GM12865 (cell line): ENCODE measurements around the gene TRAPPC6A.
A peak's percentile ranks its signal among the peaks of the same experiment; 100 is the strongest.

Source experiments
- DNase-seq: peaks from one replicate; pipeline ENCODE4 v3.0.0; 2010; ENCODE audit warnings: low read depth
- H3K4me3 ChIP-seq: 2 replicates; pipeline ENCODE4 v1.5.1; 2011; ENCODE audit warnings: mild to moderate bottlenecking, low read depth, low read length, control low read depth
- TF ChIP-seq, protein P1 (sequence below): IDR thresholded peaks from 2 replicates; pipeline ENCODE4 v1.5.1; 2011; ENCODE audit warnings: low read length, control low read depth, low read depth, inconsistent platforms; ENCODE audit not compliant: insufficient read depth; ENCODE audit errors: missing control alignments

Gene TRAPPC6A

DNA sequence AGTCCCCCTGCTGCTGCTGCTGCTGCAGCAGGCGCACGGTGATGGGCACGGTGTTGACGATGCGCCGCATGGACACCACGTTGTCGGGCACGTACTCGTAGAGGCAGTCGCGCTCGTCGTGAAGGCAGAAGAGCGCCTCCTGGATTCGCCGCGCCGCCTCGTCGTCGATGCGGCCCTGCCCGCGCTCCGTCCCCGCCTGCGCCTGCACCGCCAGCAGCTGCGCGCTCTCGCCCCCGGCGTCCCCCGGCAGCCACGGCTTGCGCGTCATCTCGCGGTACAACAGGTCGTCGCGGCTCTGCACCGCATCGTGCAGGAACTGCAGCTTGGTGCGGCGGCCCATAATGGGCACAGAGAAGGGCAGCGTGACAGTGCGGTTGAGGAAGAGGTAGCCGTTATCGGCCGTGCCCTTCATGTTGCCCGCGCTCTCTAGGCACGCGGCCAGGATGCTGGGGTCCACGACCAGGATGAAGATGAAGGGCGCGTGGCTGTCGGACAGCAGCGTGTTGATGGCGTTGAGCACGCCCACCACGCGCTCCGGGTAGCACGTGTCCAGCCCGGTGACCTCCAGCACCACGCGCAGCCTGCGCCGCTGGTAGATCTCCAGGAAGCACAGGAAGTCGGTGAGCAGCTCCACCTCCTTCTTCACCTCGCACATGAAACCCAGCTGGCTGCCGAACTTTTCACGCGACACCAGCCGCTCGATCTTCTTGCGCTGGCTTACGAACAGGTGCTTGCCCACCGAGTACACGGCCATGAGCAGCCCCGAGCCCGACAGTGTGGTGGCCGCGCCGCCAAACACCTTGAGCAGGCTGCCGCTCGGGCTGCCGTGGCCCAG, 25.3 kb downstream of the TRAPPC6A start:
- H3K4me3 ChIP-seq = no peak overlapping the region
- peak; percentile 47 for DNase-seq
- TF ChIP-seq, protein P1, sequence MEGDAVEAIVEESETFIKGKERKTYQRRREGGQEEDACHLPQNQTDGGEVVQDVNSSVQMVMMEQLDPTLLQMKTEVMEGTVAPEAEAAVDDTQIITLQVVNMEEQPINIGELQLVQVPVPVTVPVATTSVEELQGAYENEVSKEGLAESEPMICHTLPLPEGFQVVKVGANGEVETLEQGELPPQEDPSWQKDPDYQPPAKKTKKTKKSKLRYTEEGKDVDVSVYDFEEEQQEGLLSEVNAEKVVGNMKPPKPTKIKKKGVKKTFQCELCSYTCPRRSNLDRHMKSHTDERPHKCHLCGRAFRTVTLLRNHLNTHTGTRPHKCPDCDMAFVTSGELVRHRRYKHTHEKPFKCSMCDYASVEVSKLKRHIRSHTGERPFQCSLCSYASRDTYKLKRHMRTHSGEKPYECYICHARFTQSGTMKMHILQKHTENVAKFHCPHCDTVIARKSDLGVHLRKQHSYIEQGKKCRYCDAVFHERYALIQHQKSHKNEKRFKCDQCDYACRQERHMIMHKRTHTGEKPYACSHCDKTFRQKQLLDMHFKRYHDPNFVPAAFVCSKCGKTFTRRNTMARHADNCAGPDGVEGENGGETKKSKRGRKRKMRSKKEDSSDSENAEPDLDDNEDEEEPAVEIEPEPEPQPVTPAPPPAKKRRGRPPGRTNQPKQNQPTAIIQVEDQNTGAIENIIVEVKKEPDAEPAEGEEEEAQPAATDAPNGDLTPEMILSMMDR = no peak

DNA sequence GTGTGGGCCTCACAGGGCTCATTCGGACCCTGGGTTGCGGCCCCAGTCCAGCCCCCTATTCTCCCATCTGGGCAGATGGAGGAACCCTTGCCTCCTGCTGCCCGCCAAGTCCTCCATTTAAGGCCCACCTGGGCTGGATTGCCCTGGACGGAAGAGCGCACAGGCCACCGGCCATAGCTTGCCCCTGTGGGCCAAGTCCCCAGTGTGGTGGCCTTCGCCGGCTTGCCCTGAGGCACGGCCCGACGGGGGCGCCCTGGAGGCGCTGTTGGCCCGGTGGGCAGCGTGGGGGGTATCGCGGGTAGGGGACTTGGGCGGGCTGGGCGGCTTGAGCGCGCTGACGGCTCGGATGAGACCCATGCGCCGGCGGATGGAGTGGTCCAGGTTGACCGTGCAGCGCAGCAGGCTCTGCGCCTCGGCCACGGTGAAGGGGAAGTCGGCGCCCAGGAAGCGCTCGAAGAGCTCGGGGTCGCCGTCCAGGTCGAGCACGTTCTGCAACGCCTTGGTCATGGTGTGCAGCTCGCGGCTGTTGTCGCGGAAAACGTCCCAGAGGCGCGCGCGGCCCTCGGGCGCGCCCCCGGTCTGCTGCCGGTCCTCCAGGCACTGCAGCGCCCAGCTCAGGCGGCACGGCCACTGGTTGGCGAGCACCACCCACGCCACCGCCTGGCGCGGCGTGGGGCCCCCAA, 26.1 kb downstream of the TRAPPC6A start:
- no peak overlapping the region for H3K4me3 ChIP-seq

DNA sequence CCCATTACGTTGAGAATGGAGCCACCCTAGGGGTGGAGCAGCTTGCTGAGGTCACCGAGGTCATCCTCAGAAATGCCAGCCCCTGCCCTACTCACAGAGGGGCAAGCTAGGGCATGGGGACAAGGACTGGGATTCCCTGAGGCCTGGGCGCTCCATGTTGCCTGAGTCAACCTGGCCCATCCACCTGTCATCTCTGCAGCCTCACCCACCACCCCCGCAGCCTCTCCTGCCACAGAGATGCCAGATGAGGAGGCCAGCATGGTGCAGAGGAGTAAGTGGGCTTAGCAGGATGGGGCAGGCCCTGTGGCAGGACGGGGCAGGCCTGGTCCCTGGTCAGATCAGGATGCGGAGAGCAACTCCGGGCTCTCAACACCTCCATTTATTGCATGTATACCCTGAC, 26.7 kb downstream of the TRAPPC6A start:
- no peak for DNase-seq
- H3K4me3 ChIP-seq = no peak overlapping the region
- TF ChIP-seq, protein P1 = no peak

More for the DNA sequence above, 26.1 kb downstream of the TRAPPC6A start:
- TF ChIP-seq, protein P1 = no peak
- no peak for DNase-seq

DNA sequence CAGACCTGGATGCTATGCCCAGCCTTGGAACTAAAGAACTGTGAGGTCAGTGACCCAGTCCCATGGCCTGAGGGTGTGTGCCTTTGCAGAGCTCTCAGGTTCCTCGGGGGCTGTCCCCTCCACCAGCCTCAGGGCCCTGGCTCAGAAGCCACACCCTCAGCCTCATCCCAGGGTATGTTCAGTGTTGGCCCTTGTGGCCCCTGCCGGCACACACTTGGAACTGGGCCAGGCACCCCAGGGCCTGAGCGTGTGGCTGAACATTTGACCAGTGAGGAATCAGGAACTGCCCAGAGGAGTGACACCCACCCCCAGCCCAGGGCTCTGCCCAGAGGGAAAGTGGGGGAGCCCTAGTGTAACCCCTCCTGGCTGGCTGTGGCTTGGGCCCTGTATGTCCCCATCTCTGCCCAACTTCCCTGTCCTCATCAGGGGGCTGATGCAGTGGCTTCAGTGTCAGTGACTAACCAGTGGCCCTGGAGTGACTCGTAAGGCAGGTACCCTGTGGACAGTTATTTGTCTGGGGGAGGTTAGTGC, 27.2 kb downstream of the TRAPPC6A start:
- H3K4me3 ChIP-seq = no peak overlapping the region
- DNase-seq = no peak
- TF ChIP-seq, protein P1 = no peak

DNA sequence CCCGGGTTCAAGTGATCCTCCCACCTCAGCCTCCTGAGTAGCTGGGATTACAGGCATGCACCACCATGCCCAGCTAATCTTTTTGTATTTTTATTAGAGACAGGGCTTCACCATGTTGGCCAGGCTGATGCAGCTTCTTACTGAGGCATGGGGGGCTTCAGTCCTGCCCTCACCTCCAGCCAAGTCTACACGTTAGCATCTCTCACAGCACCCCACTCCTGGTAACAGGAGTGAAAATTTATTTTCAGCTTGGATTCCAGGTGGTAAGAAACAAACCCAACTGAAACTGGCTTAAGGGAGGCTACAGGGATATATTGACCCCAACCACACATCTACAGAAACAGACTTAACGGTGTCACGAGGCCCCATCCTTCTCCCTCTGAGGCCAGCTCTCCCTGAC, 27.9 kb downstream of the TRAPPC6A start:
- DNase-seq = no peak
- no peak overlapping the region for H3K4me3 ChIP-seq
- TF ChIP-seq, protein P1 = no peak

DNA sequence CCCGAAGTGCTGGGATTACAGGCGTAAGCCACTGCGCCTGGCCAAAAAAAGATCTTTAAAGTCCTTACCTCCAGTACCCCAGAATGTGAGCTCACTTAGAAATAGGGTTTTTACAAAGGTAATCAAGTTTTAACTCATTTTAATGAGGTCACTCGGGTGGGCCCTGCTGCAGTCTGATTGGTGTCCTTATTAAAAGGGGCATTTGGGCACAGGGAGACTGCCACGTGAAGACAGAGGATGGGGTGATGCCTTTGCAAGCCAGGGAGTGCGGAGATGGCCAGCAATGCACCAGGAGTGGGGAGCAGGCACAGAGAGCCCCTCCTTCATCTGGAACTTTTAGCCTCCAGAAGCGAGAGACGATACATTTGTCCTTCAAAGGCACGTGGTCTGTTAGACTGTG, 28.9 kb downstream of the TRAPPC6A start:
- H3K4me3 ChIP-seq = no peak overlapping the region
- TF ChIP-seq, protein P1 = no peak
- DNase-seq = no peak
